Progenitor cell of endocrine pancreas (in vitro differentiated cells): ENCODE data around the gene CLEC18C. TPM values are rescaled to one million over a fixed set of nuclear protein-coding genes. Genes with fewer than 3 reads are reported as not detected.
"Not testable (repeated sequence)": the region's sequence is repeated elsewhere in the genome, so short reads cannot be mapped to it uniquely, and the experiment has no call there.

Source experiments
- DNase-seq: peaks from one replicate; pipeline ENCODE4 v3.0.0; 2021; ENCODE audit warnings: low spot score; ENCODE audit not compliant: unreplicated experiment
- H3K27ac Mint-ChIP-seq: 2 replicates; pipeline ENCODE4 v1.8.0; 2021; ENCODE audit warnings: mild to moderate bottlenecking, moderate library complexity, mixed read lengths
- H3K27me3 Mint-ChIP-seq: 2 replicates; pipeline ENCODE4 v1.8.0; 2021; ENCODE audit warnings: mixed read lengths
- H3K36me3 Mint-ChIP-seq: 2 replicates; pipeline ENCODE4 v1.8.0; 2022; ENCODE audit warnings: mixed read lengths; ENCODE audit not compliant: insufficient read depth
- H3K4me1 Mint-ChIP-seq: 2 replicates; pipeline ENCODE4 v1.8.0; 2021; ENCODE audit warnings: low read depth, mixed read lengths
- H3K4me3 Mint-ChIP-seq: 2 replicates; pipeline ENCODE4 v1.8.0; 2021; ENCODE audit warnings: low read depth, mild to moderate bottlenecking, moderate library complexity, mixed read lengths
- H3K9me3 Mint-ChIP-seq: 2 replicates; pipeline ENCODE4 v1.8.0; 2021; ENCODE audit warnings: low read depth, mixed read lengths
- total RNA-seq: library from RNA; stranded (reverse); gene quantifications from 2 replicates; pipeline ENCODE4 v1.2.1, GENCODE V29; 2021

The CLEC18C gene
- total RNA-seq, 1 donor from 2014 or later, result 0.17 TPM

DNA sequence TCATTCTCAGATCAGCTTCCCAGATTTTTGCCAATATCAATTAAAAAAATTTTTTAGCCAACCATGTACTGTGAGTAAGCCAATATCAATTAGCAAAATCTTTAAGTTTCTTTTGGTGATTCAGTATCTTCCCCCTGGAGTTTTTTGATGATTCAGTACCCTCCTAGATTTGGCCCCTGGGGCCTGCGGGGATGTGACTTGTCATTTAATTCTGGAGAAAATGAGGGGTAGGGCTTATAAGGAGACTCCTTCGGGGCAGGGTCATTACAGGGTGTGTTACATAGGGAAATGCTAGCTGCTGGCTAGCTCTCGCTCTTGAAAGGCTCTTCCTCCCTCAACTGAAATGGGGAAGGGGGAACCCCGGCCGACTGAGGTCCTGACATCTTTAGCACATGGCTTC lies 17.0 kb downstream of the CLEC18C start:
- H3K27ac Mint-ChIP-seq, H3K27me3 Mint-ChIP-seq, H3K4me1 Mint-ChIP-seq, DNase-seq, H3K9me3 Mint-ChIP-seq, H3K36me3 Mint-ChIP-seq, H3K4me3 Mint-ChIP-seq: not testable (repeated sequence)

DNA sequence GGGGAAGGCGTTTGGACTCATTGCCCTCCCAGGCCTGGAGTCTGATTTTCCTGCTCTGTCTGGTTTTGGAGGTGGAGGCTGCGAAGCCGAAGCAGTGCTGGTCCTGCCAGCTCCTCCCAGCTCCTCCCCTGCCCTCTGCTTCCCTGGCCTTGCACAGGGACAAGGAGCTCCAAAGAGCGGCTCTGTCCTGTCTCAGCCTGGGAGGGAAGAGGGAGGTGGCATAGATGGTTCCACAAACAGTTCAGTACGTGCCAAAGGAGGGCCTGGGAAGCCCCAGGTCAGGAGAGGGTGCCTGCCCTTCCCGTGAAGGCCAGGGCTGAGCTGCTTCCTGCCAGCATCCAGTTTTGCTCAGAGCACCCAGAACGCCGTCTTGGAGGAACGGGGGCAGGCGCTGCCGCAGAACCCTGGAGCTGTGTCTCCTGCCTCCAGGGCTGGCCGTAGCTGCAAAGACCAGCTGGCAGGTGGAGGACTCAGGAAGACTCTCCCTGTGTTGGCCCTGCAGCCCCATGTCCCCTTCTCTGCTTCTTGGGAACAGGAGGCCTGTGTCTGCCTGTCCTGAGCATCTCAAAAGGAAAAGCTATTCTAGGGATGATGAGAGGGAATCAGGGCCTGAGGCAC lies 23.2 kb downstream of the CLEC18C start:
- not testable (repeated sequence) for DNase-seq, H3K27me3 Mint-ChIP-seq, H3K4me3 Mint-ChIP-seq, H3K4me1 Mint-ChIP-seq, H3K27ac Mint-ChIP-seq, H3K36me3 Mint-ChIP-seq, H3K9me3 Mint-ChIP-seq

DNA sequence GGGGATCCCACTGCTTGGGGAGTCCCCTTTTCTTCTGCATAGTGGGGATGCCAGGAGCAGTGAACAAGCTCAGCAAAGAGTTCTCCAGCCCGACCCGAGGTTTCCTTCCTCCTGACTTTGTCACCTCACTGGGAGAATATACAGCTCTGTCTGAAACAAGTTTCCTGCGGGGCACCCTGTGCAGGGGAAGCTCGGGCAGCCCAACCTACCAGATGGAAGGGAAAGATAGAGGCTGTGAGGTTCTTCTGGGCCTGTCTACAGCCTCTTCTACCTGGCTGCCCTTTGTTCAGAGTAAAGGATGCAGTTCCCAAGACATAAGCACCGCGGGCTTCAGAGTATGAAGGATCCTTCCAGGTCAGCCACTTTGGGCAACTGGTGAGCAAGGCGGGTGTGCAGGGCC lies 24.0 kb downstream of the CLEC18C start:
- H3K36me3 Mint-ChIP-seq, H3K4me3 Mint-ChIP-seq, H3K27ac Mint-ChIP-seq, DNase-seq, H3K27me3 Mint-ChIP-seq, H3K9me3 Mint-ChIP-seq, H3K4me1 Mint-ChIP-seq: not testable (repeated sequence)

DNA sequence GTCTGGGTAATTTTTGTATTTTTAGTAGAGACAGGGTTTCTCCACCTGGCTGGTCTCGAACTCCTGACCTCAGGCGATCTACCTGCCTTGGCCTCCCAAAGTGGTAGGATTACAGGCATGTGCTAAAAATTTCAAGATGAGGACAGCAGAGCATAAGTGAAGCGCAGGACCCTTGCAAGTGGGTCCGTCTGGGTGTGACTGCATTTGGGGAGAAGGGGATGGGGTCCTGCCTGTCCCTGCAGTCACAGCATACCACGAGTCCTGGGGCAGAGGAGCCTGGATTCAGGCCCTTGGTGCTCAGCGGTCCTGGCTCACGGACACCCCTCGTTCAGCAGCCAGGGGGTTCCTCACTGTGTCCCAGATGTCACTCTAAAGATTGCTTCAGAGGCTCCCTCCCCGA lies 24.6 kb downstream of the CLEC18C start:
- not testable (repeated sequence) for H3K36me3 Mint-ChIP-seq, DNase-seq, H3K27me3 Mint-ChIP-seq, H3K4me1 Mint-ChIP-seq, H3K9me3 Mint-ChIP-seq, H3K27ac Mint-ChIP-seq, H3K4me3 Mint-ChIP-seq

DNA sequence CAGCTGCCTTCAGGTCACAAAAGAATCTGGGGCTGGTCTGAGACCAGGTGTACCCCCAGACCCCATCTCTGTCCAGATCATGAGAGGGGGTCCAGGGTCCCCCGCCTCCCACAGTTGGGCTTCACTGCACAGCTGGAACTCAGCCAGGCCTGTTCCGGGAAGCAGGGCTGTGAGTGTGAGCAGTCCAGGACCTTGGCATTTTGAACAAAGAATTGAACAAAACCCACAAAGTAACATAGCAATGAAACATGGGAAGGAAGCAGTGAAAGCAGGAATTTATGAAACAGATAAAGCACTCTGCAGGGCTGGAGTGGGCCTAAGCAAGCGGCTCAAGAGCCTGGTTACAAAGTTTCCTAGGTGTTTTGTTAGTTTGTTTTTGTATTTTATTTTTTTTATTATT lies 25.1 kb downstream of the CLEC18C start:
- H3K27me3 Mint-ChIP-seq, DNase-seq, H3K27ac Mint-ChIP-seq, H3K4me1 Mint-ChIP-seq, H3K9me3 Mint-ChIP-seq, H3K4me3 Mint-ChIP-seq, H3K36me3 Mint-ChIP-seq: not testable (repeated sequence)

GRCh38 chr16:70199170-70199569 lies 25.6 kb downstream of the CLEC18C start:
- H3K27me3 Mint-ChIP-seq, H3K4me3 Mint-ChIP-seq, DNase-seq, H3K27ac Mint-ChIP-seq, H3K9me3 Mint-ChIP-seq, H3K36me3 Mint-ChIP-seq, H3K4me1 Mint-ChIP-seq: not testable (repeated sequence)

DNA sequence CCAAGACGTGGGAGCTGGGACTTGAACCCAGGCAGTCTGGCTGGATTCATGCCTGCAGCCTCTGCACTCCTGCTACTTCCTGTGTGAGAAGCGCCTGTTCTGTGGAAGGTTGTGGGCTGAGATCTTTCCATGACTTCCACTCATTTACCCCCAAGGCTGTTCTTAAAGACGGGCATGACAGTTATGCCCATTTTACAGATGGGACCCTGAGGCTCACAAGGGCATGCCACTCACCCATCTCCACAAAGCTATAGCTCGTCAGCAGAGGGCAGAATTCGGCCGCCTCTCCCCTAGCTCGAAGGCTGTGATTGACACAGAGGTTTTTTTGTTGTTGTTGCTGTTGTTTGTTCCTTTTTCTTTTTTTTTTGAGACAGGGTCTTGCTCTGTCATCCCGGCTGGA lies 26.5 kb downstream of the CLEC18C start:
- H3K4me1 Mint-ChIP-seq, H3K36me3 Mint-ChIP-seq, H3K9me3 Mint-ChIP-seq, H3K27ac Mint-ChIP-seq, DNase-seq, H3K4me3 Mint-ChIP-seq, H3K27me3 Mint-ChIP-seq: not testable (repeated sequence)

DNA sequence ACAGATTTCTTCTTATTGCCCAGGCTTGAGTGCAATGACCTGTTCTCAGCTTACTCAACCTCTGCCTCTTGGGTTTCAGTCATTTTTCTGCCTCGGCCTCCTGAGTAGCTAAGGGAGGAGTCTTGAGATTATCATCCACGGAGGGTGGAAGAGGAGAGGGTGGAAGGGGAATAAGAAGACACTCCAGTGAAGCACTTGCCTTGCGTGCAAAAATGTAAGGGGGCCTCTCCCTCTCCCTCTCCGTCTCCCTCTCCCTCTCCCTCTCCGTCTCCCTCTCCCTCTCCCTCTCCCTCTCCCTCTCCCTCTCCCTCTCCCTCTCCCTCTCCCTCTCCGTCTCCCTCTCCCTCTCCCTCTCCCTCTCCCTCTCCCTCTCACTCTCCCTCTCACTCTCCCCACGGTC lies 29.9 kb downstream of the CLEC18C start:
- H3K4me3 Mint-ChIP-seq, H3K27ac Mint-ChIP-seq, H3K4me1 Mint-ChIP-seq, H3K27me3 Mint-ChIP-seq, DNase-seq, H3K9me3 Mint-ChIP-seq: not testable (repeated sequence)
- H3K36me3 Mint-ChIP-seq, result peaks cover 18% of the 10 kb centered on the region

GRCh38 chr16:70204010-70204409 lies 30.4 kb downstream of the CLEC18C start:
- DNase-seq, H3K27me3 Mint-ChIP-seq, H3K4me3 Mint-ChIP-seq, H3K9me3 Mint-ChIP-seq, H3K27ac Mint-ChIP-seq, H3K4me1 Mint-ChIP-seq: not testable (repeated sequence)
- H3K36me3 Mint-ChIP-seq, result peaks cover 18% of the 10 kb centered on the region

GRCh38 chr16:70204668-70205405 lies 31.2 kb downstream of the CLEC18C start:
- not testable (repeated sequence) for H3K4me3 Mint-ChIP-seq, H3K27me3 Mint-ChIP-seq, DNase-seq, H3K9me3 Mint-ChIP-seq, H3K4me1 Mint-ChIP-seq, H3K27ac Mint-ChIP-seq
- peaks cover 22% of the 10 kb centered on the region for H3K36me3 Mint-ChIP-seq

- not testable (repeated sequence) for H3K27me3 Mint-ChIP-seq, DNase-seq, H3K4me3 Mint-ChIP-seq, H3K27ac Mint-ChIP-seq, H3K9me3 Mint-ChIP-seq, H3K4me1 Mint-ChIP-seq
- peaks cover 27% of the 10 kb centered on the region for H3K36me3 Mint-ChIP-seq
Measured at GRCh38 chr16:70206382-70206781, 32.8 kb downstream of the CLEC18C start.

GRCh38 chr16:70218586-70218985 lies 45.0 kb downstream of the CLEC18C start:
- H3K27ac Mint-ChIP-seq, H3K36me3 Mint-ChIP-seq, H3K9me3 Mint-ChIP-seq, DNase-seq, H3K4me3 Mint-ChIP-seq, H3K4me1 Mint-ChIP-seq, H3K27me3 Mint-ChIP-seq: not testable (repeated sequence)

GRCh38 chr16:70222574-70222973 lies 49.0 kb downstream of the CLEC18C start:
- not testable (repeated sequence) for H3K4me3 Mint-ChIP-seq, DNase-seq, H3K9me3 Mint-ChIP-seq, H3K4me1 Mint-ChIP-seq, H3K36me3 Mint-ChIP-seq, H3K27ac Mint-ChIP-seq, H3K27me3 Mint-ChIP-seq
